ENCODE data around the gene CYTH2.
"Not testable (repeated sequence)": the region's sequence is repeated elsewhere in the genome, so short reads cannot be mapped to it uniquely, and the experiment has no call there.

Gene CYTH2

GRCh38 chr19:48480558-48481500, 11.7 kb downstream of the CYTH2 start:
- no peak for TF ChIP-seq CTCF (IDR thresholded peaks at IDR 0.05; ENCODE audit: control insufficient read depth, insufficient read depth, low read depth, low read length, missing control alignments)
- DNase-seq (ENCODE audit: low read depth) = no peak
- peak overlapping the region; percentile 41 for H3K4me3 ChIP-seq (ENCODE audit: control insufficient read depth, low read depth, low read length)

GRCh38 chr19:48481846-48482639, 12.9 kb downstream of the CYTH2 start:
- no peak for DNase-seq (ENCODE audit: low read depth)
- no peak overlapping the region for H3K4me3 ChIP-seq (ENCODE audit: control insufficient read depth, low read depth, low read length)
- TF ChIP-seq CTCF (IDR thresholded peaks at IDR 0.05; ENCODE audit: control insufficient read depth, insufficient read depth, low read depth, low read length, missing control alignments) = no peak

GRCh38 chr19:48483301-48483700, 14.1 kb downstream of the CYTH2 start:
- H3K4me3 ChIP-seq (ENCODE audit: control insufficient read depth, low read depth, low read length) = no peak overlapping the region
- no peak for TF ChIP-seq CTCF (IDR thresholded peaks at IDR 0.05; ENCODE audit: control insufficient read depth, insufficient read depth, low read depth, low read length, missing control alignments)
- no peak for DNase-seq (ENCODE audit: low read depth)

GRCh38 chr19:48484247-48484893, 15.2 kb downstream of the CYTH2 start:
- no peak overlapping the region for H3K4me3 ChIP-seq (ENCODE audit: control insufficient read depth, low read depth, low read length)
- no peak for TF ChIP-seq CTCF (IDR thresholded peaks at IDR 0.05; ENCODE audit: control insufficient read depth, insufficient read depth, low read depth, low read length, missing control alignments)
- no peak for DNase-seq (ENCODE audit: low read depth)

- TF ChIP-seq CTCF (IDR thresholded peaks at IDR 0.05; ENCODE audit: control insufficient read depth, insufficient read depth, low read depth, low read length, missing control alignments) = no peak
These were observed 15.9 kb downstream of the CYTH2 start for GRCh38 chr19:48484931-48485612.

GRCh38 chr19:48486706-48487105, 17.5 kb downstream of the CYTH2 start:
- not testable (repeated sequence) for H3K4me3 ChIP-seq (ENCODE audit: control insufficient read depth, low read depth, low read length)

More at GRCh38 chr19:48484931-48485612, 15.9 kb downstream of the CYTH2 start:
- H3K4me3 ChIP-seq (ENCODE audit: control insufficient read depth, low read depth, low read length) = no peak overlapping the region
- DNase-seq (ENCODE audit: low read depth) = no peak

More at GRCh38 chr19:48486706-48487105, 17.5 kb downstream of the CYTH2 start:
- not testable (repeated sequence) for DNase-seq (ENCODE audit: low read depth)
